Ascending aorta (tissue), 2 donors: ENCODE measurements around the gene CAPSL. TPM values are rescaled to one million over a fixed set of nuclear protein-coding genes. Genes with fewer than 3 reads are reported as not detected.

Experiments
- DNase-seq, 2 donors: peaks; one replicate each; pipeline ENCODE4 v3.0.0-alpha.2; 2019; ENCODE audit warnings: low spot score in 2 of 2
- H3K27ac ChIP-seq, 2 donors: fragments of 200-600 bp; sonication (generic); one replicate each; pipeline ENCODE4 v1.5.1; 2016 to 2017; ENCODE audit warnings: mild to moderate bottlenecking in 1 of 2
- H3K27me3 ChIP-seq: fragments of 200-600 bp; sonication (generic); one replicate; pipeline ENCODE4 v1.5.1; 2017
- H3K36me3 ChIP-seq, 2 donors: fragments of 200-600 bp; sonication (generic); one replicate each; pipeline ENCODE4 v1.5.1; 2016
- H3K4me1 ChIP-seq, 2 donors: fragments of 200-600 bp; sonication (generic); one replicate each; pipeline ENCODE4 v1.5.1; 2016 to 2017; ENCODE audit warnings: mild to moderate bottlenecking in 1 of 2
- H3K4me3 ChIP-seq, 2 donors: fragments of 200-600 bp; sonication (generic); one replicate each; pipeline ENCODE4 v1.5.1; 2016 to 2017; ENCODE audit warnings: mild to moderate bottlenecking in 1 of 2
- H3K9me3 ChIP-seq, 2 donors: fragments of 200-600 bp; sonication (generic); one replicate each; pipeline ENCODE4 v1.5.1; 2016
- intact Hi-C: fragments of 100-400 bp; cut with DNase I; formaldehyde crosslinking; loops from one replicate; pipeline ENCODE4 v1.15.1; 2023
- total RNA-seq: library from RNA; depleted of rRNA; stranded (reverse); fragments of >200 nt; gene quantifications from one replicate; pipeline ENCODE4 v1.1.0, GENCODE V29; 2016
- TF ChIP-seq, protein P1 (sequence below), 3 experiments: fragments of 200-600 bp in 2 of 3; fragments of 450-650 bp in 1 of 3; sonication (generic) in 2 of 3; IDR thresholded peaks; one replicate each; pipeline ENCODE4 v1.5.1; 2016 to 2019; ENCODE audit warnings: antibody characterized with exemption in 3 of 3, mild to moderate bottlenecking in 1 of 3, moderate library complexity in 1 of 3

CAPSL gene
- total RNA-seq, 1 donor from 2014 or later: not detected

DNA sequence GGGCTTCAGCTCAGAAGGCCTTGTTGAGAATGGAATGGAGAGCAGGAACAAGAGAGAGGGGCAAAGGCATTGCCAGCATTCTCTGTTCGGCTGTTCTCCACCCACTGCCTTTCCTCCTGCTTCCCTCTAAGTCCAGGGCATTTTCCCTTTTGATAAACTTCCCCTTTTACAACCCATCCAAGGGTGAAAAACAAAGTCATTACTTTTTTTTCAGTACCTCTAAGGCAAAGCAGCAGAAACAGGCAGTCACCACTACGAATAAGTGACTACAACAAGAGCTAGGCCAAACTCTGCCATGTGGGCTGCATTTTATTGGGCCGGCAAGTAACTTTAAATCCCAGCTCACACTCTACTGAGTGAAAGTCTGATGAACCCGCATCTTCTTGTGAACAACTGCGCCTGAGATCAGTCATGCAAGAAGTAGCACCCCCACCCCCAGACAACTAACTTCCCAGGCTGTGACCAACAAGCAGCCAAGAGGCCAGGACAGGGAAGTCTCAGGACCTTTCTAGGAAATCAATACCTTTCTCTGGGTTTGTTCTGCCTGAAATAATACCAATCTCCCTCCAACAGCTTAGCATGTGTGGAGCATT, 68.6 kb downstream of the CAPSL start:
- DNase-seq: no peak
- H3K4me1 ChIP-seq: no peaks in the 10 kb centered on the region
- intact Hi-C loops: no loop called here
- no peaks in the 10 kb centered on the region for H3K36me3 ChIP-seq
- H3K9me3 ChIP-seq: no peaks in the 10 kb centered on the region
- TF ChIP-seq, protein P1, sequence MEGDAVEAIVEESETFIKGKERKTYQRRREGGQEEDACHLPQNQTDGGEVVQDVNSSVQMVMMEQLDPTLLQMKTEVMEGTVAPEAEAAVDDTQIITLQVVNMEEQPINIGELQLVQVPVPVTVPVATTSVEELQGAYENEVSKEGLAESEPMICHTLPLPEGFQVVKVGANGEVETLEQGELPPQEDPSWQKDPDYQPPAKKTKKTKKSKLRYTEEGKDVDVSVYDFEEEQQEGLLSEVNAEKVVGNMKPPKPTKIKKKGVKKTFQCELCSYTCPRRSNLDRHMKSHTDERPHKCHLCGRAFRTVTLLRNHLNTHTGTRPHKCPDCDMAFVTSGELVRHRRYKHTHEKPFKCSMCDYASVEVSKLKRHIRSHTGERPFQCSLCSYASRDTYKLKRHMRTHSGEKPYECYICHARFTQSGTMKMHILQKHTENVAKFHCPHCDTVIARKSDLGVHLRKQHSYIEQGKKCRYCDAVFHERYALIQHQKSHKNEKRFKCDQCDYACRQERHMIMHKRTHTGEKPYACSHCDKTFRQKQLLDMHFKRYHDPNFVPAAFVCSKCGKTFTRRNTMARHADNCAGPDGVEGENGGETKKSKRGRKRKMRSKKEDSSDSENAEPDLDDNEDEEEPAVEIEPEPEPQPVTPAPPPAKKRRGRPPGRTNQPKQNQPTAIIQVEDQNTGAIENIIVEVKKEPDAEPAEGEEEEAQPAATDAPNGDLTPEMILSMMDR (IDR thresholded peaks at IDR 0.05): no peak
- no peak overlapping the region for H3K27ac ChIP-seq
- H3K27me3 ChIP-seq: no peaks in the 10 kb centered on the region
- no peak overlapping the region for H3K4me3 ChIP-seq

DNA sequence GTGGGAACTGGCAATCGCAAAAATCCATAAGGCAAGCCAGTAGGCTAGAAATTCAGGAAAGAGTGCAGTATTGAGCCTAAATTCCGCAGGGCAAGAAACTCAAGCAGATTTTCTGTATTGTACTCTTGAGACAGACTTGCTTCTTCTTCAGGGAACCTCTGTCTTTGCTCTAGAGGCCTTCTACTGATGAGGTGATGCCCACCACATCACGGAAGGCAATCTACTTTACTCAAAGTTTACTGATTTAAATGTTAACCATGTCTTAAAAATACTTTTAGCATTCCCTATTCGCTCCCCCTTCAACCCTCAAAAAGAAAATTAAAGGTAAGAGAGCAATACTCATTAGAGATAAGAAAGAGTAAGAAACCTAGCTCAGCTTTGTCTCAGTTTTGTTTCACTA, 70.4 kb downstream of the CAPSL start:
- H3K4me3 ChIP-seq: no peak overlapping the region
- H3K27me3 ChIP-seq: no peaks in the 10 kb centered on the region
- TF ChIP-seq, protein P1 (IDR thresholded peaks at IDR 0.05): no peak
- no peak for DNase-seq
- no peaks in the 10 kb centered on the region for H3K4me1 ChIP-seq
- intact Hi-C loops: no loop called here
- H3K9me3 ChIP-seq: no peaks in the 10 kb centered on the region
- no peaks in the 10 kb centered on the region for H3K36me3 ChIP-seq
- no peak overlapping the region for H3K27ac ChIP-seq

DNA sequence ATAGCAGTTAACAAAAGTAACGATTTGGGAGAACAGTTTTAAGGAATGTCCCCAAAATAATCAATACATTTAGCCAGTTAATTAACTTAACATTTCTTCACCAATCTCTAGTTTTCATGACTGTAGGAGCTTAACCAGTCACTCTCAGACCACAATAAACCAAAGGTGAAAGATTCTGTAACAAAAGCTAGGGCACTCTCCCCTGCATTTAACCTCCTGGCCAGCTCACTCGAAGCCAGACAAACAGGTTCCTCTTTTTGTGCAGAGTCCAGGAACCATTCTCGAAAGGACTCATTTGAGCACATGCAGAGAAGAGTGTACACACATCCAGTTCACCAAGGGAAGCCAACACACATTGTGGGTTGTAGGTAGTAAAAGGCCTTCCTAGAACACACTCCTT, 75.3 kb downstream of the CAPSL start:
- no peak for DNase-seq
- Histone ChIP-seq H3K9me3 (no peaks in the 10 kb centered on the region), H3K4me3 (no peak overlapping the region), H3K4me1 (no peaks in the 10 kb centered on the region), H3K36me3 (no peaks in the 10 kb centered on the region), H3K27ac (no peak overlapping the region), H3K27me3 (no peaks in the 10 kb centered on the region)
- intact Hi-C loops: no loop called here
- TF ChIP-seq, protein P1 (IDR thresholded peaks at IDR 0.05): no peak

DNA sequence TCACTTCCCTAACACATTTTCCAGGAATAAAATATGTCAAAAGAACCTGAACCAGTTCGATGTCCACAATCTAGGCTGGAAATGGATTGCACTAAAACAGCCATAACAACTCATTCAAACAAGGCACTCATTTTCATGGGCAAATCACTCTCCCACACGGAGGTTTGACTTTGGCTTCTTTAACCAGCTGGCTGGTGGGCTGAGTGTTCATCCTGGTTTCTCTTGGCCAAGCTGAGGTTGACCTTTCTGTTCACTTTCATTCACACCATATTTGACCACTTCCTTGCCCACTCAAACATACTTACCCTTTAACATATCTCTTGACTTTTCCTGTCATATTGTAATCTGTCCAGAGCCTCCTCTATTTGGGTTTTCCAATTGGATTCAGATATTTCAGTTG, 76.3 kb downstream of the CAPSL start:
- TF ChIP-seq, protein P1 (IDR thresholded peaks at IDR 0.05): no peak
- Histone ChIP-seq H3K27me3 (no peaks in the 10 kb centered on the region), H3K4me3 (no peak overlapping the region), H3K27ac (no peak overlapping the region), H3K4me1 (no peaks in the 10 kb centered on the region), H3K9me3 (no peaks in the 10 kb centered on the region), H3K36me3 (no peaks in the 10 kb centered on the region)
- no peak for DNase-seq
- intact Hi-C loops: no loop called here

DNA sequence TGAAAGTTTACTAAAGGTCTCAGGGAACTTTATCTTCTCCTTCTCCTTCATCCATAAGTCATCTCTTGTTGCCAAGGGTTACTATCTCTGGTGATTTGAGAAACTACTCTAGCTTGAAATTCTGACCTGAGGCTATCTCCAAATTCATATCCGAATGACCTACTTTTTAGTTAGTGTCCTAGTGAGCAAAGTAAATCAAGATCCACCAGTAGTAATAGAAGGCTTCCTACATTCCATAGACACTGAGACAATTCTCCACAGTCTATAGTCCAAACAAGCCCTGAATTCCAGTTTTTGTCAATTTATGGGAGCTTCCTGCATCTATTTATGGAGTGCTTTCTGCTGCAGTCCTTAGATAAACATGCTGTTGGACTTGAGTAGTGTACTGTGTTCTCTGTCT, 76.7 kb downstream of the CAPSL start:
- no peak overlapping the region for H3K4me3 ChIP-seq
- H3K36me3 ChIP-seq: no peaks in the 10 kb centered on the region

More for the DNA sequence above, 76.7 kb downstream of the CAPSL start:
- Histone ChIP-seq H3K27me3 (no peaks in the 10 kb centered on the region), H3K4me1 (no peaks in the 10 kb centered on the region), H3K9me3 (no peaks in the 10 kb centered on the region), H3K27ac (no peak overlapping the region)
- intact Hi-C loops: no loop called here
- no peak for DNase-seq
- TF ChIP-seq, protein P1 (IDR thresholded peaks at IDR 0.05): no peak
